BJ (cell line): ENCODE measurements around the gene SH2D2A. TPM values are rescaled to one million over a fixed set of nuclear protein-coding genes. Genes with fewer than 3 reads are reported as not detected.

ENCODE experiments used
- CTCF ChIA-PET: fragments of 350-600 bp; formaldehyde crosslinking; extraction: SDS; loops from one replicate; lab custom pipeline; 2021; ENCODE audit warnings: antibody characterized with exemption, inconsistent platforms; lab: Yijun Ruan, JAX
- POLR2A ChIA-PET: fragments of 300-600 bp; sonication (Branson Sonifier 250); formaldehyde crosslinking; extraction: SDS; loops from one replicate; lab custom pipeline; 2021; ENCODE audit warnings: antibody characterized with exemption; lab: Charles Lee
- DNase-seq: peaks from one replicate; pipeline ENCODE4 v3.0.0-alpha.2; 2011; ENCODE audit warnings: low read depth
- H3K27me3 ChIP-seq: 2 replicates; pipeline ENCODE4 v1.6.0; 2011; ENCODE audit warnings: low read length; ENCODE audit not compliant: control insufficient read depth, insufficient read depth
- H3K36me3 ChIP-seq: 2 replicates; pipeline ENCODE4 v1.5.1; 2011; ENCODE audit warnings: low read length; ENCODE audit not compliant: control insufficient read depth, insufficient read depth
- H3K4me3 ChIP-seq: 2 replicates; pipeline ENCODE4 v1.5.1; 2011; ENCODE audit warnings: low read depth, mild to moderate bottlenecking, control low read depth, low read length
- CTCF ChIP-seq: IDR thresholded peaks from 2 replicates; pipeline ENCODE4 v1.5.1; 2011; ENCODE audit warnings: low read depth, mild to moderate bottlenecking, control low read depth, inconsistent platforms, low read length, moderate library complexity; ENCODE audit not compliant: insufficient read depth
- polyA plus RNA-seq: library from polyadenylated mRNA; depleted of rRNA; stranded (reverse); fragments of >200 nt; gene quantifications from 2 replicates; pipeline ENCODE4 v1.2.3, GENCODE V29; 2011

The SH2D2A gene
- polyA plus RNA-seq, 1 experiment = 0.17 TPM

- CTCF ChIA-PET = interaction anchor here (0.9 to 13.6 kb wide), 18 partner anchors 10 to 136 kb away, joined by 3 to 290 read pairs (median 5); partner anchors contain the start of genes INSRR, ISG20L2, METTL25B and NTRK1
- no peak for TF ChIP-seq CTCF
Observed at GRCh38 chr1:156796340-156797097, 20.1 kb downstream of the SH2D2A start.

GRCh38 chr1:156795787-156796186 is 20.9 kb downstream of the SH2D2A start:
- Histone ChIP-seq H3K36me3 (peaks cover 27% of the 10 kb centered on the region), H3K4me3 (no peak overlapping the region), H3K27me3 (no peaks in the 10 kb centered on the region)
- no peak for DNase-seq
- ChIA-PET POLR2A (no interaction called here), CTCF (interaction anchor here (0.6 to 13.6 kb wide), 13 partner anchors 12 to 135 kb away, joined by 3 to 290 read pairs (median 15); partner anchors contain the start of genes INSRR, ISG20L2, METTL25B and NTRK1)
- TF ChIP-seq CTCF = no peak

More at GRCh38 chr1:156796340-156797097, 20.1 kb downstream of the SH2D2A start:
- peaks cover 21% of the 10 kb centered on the region for H3K36me3 ChIP-seq
- H3K4me3 ChIP-seq = no peak overlapping the region
- POLR2A ChIA-PET = no interaction called here
- H3K27me3 ChIP-seq = no peaks in the 10 kb centered on the region
- DNase-seq = no peak

- Histone ChIP-seq H3K36me3 (peaks cover 27% of the 10 kb centered on the region), H3K27me3 (no peaks in the 10 kb centered on the region), H3K4me3 (no peak overlapping the region)
- no peak for DNase-seq
- CTCF ChIA-PET = interaction anchor here (0.6 to 13.6 kb wide), 11 partner anchors 12 to 131 kb away, joined by 3 to 290 read pairs (median 26); partner anchors contain the start of genes INSRR, ISG20L2, METTL25B and NTRK1
- TF ChIP-seq CTCF = no peak
- POLR2A ChIA-PET = no interaction called here
Observed at GRCh38 chr1:156795374-156795733, 21.3 kb downstream of the SH2D2A start.

- POLR2A ChIA-PET = no interaction called here
- Histone ChIP-seq H3K4me3 (no peak overlapping the region), H3K36me3 (peaks cover 25% of the 10 kb centered on the region), H3K27me3 (no peaks in the 10 kb centered on the region)
- no peak for DNase-seq
- no peak for TF ChIP-seq CTCF
- CTCF ChIA-PET = interaction anchor here (0.6 to 13.6 kb wide), 12 partner anchors 11 to 133 kb away, joined by 3 to 290 read pairs (median 10); partner anchors contain the start of genes INSRR, ISG20L2, METTL25B and NTRK1
Observed at GRCh38 chr1:156794506-156795373, 21.9 kb downstream of the SH2D2A start.
